A549 (cell line): ENCODE results near the gene SLC45A1. TPM values are rescaled to one million over a fixed set of nuclear protein-coding genes. Genes with fewer than 3 reads are reported as not detected.

Experiments
- ATAC-seq, 2 experiments: fragments of 200-7000 bp in 1 of 2; fragments of >200 bp in 1 of 2; cut with Nextera tagmentation in 1 of 2; cut with Tn5 transposase in 1 of 2; 3 replicates each; pipeline versions ENCODE4 v1.8.0 to v1.9.1; 2018 to 2020; ENCODE audit warnings: mild to moderate bottlenecking in 1 of 2, moderate library complexity in 1 of 2
- CTCF ChIA-PET: fragments of 300-600 bp; sonication (Branson Sonifier 250); formaldehyde crosslinking; extraction: SDS; loops from one replicate; lab custom pipeline; 2021; ENCODE audit warnings: antibody characterized with exemption, inconsistent platforms; lab: Yijun Ruan, JAX
- POLR2A ChIA-PET: fragments of 350-600 bp; formaldehyde crosslinking; extraction: SDS; loops from one replicate; lab custom pipeline; 2021; ENCODE audit warnings: antibody characterized with exemption, inconsistent platforms; lab: Yijun Ruan, JAX
- DNase-seq, 2 experiments: peaks; one replicate each; pipeline versions ENCODE4 v3.0.0 to v3.0.0-alpha.2; 2011 to 2016; ENCODE audit warnings: low read depth in 1 of 2, low spot score in 1 of 2
- FAIRE-seq: peaks from 2 replicates; lab custom pipeline; 2011; peaks lifted over from hg19 to GRCh38; lab: Jason Lieb, UNC
- H3K27ac ChIP-seq, 2 experiments: fragments of >200 bp; sonication (Bioruptor Twin); formaldehyde crosslinking; 3 replicates each; pipeline ENCODE4 v1.5.1; 2016 to 2017
- H3K4me1 ChIP-seq: fragments of >200 bp; sonication (Bioruptor Twin); formaldehyde crosslinking; 3 replicates; pipeline ENCODE4 v1.6.1; 2016
- H3K4me2 ChIP-seq: fragments of >200 bp; sonication (Bioruptor Twin); formaldehyde crosslinking; 3 replicates; pipeline ENCODE4 v1.6.1; 2016
- H3K4me3 ChIP-seq: fragments of >200 bp; sonication (Bioruptor Twin); formaldehyde crosslinking; 3 replicates; pipeline ENCODE4 v1.5.1; 2016
- H3K9me3 ChIP-seq: fragments of >200 bp; sonication (Bioruptor Twin); formaldehyde crosslinking; 3 replicates; pipeline ENCODE4 v1.6.1; 2016
- BCL3 ChIP-seq: fragments of >200 bp; sonication (Bioruptor Twin); formaldehyde crosslinking; IDR thresholded peaks from 3 replicates; pipeline ENCODE4 v1.6.1; 2016
- CBX2 ChIP-seq: fragments of 200-600 bp; sonication (generic); IDR thresholded peaks from 2 replicates; pipeline ENCODE4 v1.6.1; 2016; ENCODE audit warnings: low read depth, mild to moderate bottlenecking, borderline replicate concordance
- CHD2 ChIP-seq: fragments of 150-350 bp; IDR thresholded peaks from 2 replicates; pipeline ENCODE4 v1.6.1; 2014; ENCODE audit warnings: low read length; ENCODE audit not compliant: partially characterized antibody
- CHD4 ChIP-seq: fragments of 200-600 bp; sonication (generic); IDR thresholded peaks from 2 replicates; pipeline ENCODE4 v1.6.1; 2016; ENCODE audit warnings: antibody characterized with exemption, mild to moderate bottlenecking, borderline replicate concordance
- CTCF ChIP-seq: fragments of >200 bp; sonication (Bioruptor Twin); formaldehyde crosslinking; IDR thresholded peaks from 3 replicates; pipeline ENCODE4 v1.5.1; 2016
- E2F6 ChIP-seq: IDR thresholded peaks from 2 replicates; pipeline ENCODE4 v1.6.1; 2012; ENCODE audit warnings: low read depth, borderline replicate concordance
- EP300 ChIP-seq, 2 experiments: fragments of >200 bp; sonication (Bioruptor Twin); formaldehyde crosslinking; IDR thresholded peaks; 2 replicates in 1 of 2; 3 replicates in 1 of 2; pipeline ENCODE4 v1.6.1; 2016 to 2017
- FOSB ChIP-seq: fragments of 250-450 bp; sonication (Bioruptor Pico); IDR thresholded peaks from 2 replicates; pipeline ENCODE4 v1.5.0; 2020; ENCODE audit warnings: mild to moderate bottlenecking, moderate library complexity
- HEYL ChIP-seq: fragments of 250-450 bp; sonication (Bioruptor Pico); IDR thresholded peaks from 2 replicates; pipeline ENCODE4 v1.8.0; 2021; ENCODE audit warnings: mild to moderate bottlenecking, moderate library complexity
- KDM1A ChIP-seq: fragments of 200-600 bp; sonication (generic); IDR thresholded peaks from 2 replicates; pipeline ENCODE4 v1.6.1; 2016; ENCODE audit warnings: low read depth, mild to moderate bottlenecking
- MAZ ChIP-seq: fragments of 150-350 bp; IDR thresholded peaks from 2 replicates; pipeline ENCODE4 v1.6.1; 2014; ENCODE audit warnings: antibody characterized with exemption, low read depth, low read length, borderline replicate concordance
- NFE2L2 ChIP-seq: fragments of 150-350 bp; conservative IDR thresholded peaks from 2 replicates; pipeline ENCODE4 v1.6.1; 2014; ENCODE audit warnings: low read length
- PBX3 ChIP-seq: IDR thresholded peaks from 2 replicates; pipeline ENCODE4 v1.6.1; 2012
- PHF8 ChIP-seq: fragments of 200-600 bp; sonication (generic); IDR thresholded peaks from 2 replicates; pipeline ENCODE4 v1.6.1; 2016; ENCODE audit warnings: low read depth, mild to moderate bottlenecking, antibody characterized with exemption, moderate library complexity, borderline replicate concordance
- POLR2AphosphoS2 ChIP-seq: conservative IDR thresholded peaks from 2 replicates; pipeline ENCODE4 v1.6.1; 2012; ENCODE audit warnings: low read length, improper control_type of control experiment, inconsistent platforms
- RARB ChIP-seq: fragments of 250-450 bp; sonication (Bioruptor Pico); IDR thresholded peaks from 2 replicates; pipeline ENCODE4 v1.8.0; 2021; ENCODE audit warnings: mild to moderate bottlenecking, moderate library complexity
- RFX5 ChIP-seq: fragments of 450-650 bp; IDR thresholded peaks from 2 replicates; pipeline ENCODE4 v1.7.1; 2014; ENCODE audit warnings: antibody characterized with exemption, mild to moderate bottlenecking, moderate library complexity
- RNF2 ChIP-seq: fragments of 200-600 bp; sonication (generic); IDR thresholded peaks from 2 replicates; pipeline ENCODE4 v1.6.1; 2016; ENCODE audit warnings: low read depth, mild to moderate bottlenecking, antibody characterized with exemption, moderate library complexity, borderline replicate concordance
- SMC3 ChIP-seq: fragments of >200 bp; sonication (Bioruptor Twin); formaldehyde crosslinking; IDR thresholded peaks from 3 replicates; pipeline ENCODE4 v1.6.1; 2018; ENCODE audit warnings: inconsistent platforms
- SREBF2 ChIP-seq: fragments of 450-650 bp; IDR thresholded peaks from 2 replicates; pipeline ENCODE4 v1.6.1; 2014; ENCODE audit warnings: mild to moderate bottlenecking, moderate library complexity
- TFCP2L1 ChIP-seq: fragments of 250-450 bp; sonication (Bioruptor Pico); IDR thresholded peaks from 2 replicates; pipeline ENCODE4 v1.5.0; 2021; ENCODE audit warnings: mild to moderate bottlenecking
- ZNF302 ChIP-seq: fragments of 250-450 bp; sonication (Bioruptor Pico); IDR thresholded peaks from 2 replicates; pipeline ENCODE4 v1.9.0; 2021; ENCODE audit warnings: inconsistent platforms, mild to moderate bottlenecking, moderate library complexity
- ZSCAN20 ChIP-seq: fragments of 250-450 bp; sonication (Bioruptor Pico); IDR thresholded peaks from 2 replicates; pipeline ENCODE4 v1.8.0; 2022; ENCODE audit warnings: mild to moderate bottlenecking, moderate library complexity
- WGBS: methylation state at CpG from one replicate; pipeline ENCODE4 v1.1.6; 2017; ENCODE audit errors: missing lambda C conversion rate; 5-methylcytosine and 5-hydroxymethylcytosine counted together
- polyA plus RNA-seq, 4 experiments: library from polyadenylated mRNA; depleted of rRNA in 3 of 4; stranded (reverse); fragments of >200 nt; fragmentation: RNase III in 1 of 4; extraction: RNeasy Plus Mini Kit Qiagen cat#74134 plus additional on column Dnase treatment in 1 of 4; gene quantifications; 2 replicates in 3 of 4; 3 replicates in 1 of 4; pipeline ENCODE4 v1.2.3, GENCODE V29; 2011 to 2017

Gene SLC45A1
- polyA plus RNA-seq, 2 of the 4 experiments (the other 2 are of a cell fraction), result 1.6 to 1.8 TPM

- Histone ChIP-seq H3K4me3 (no peak overlapping the region), H3K27ac (no peak overlapping the region), H3K4me2 (no peak overlapping the region), H3K4me1 (no peaks in the 10 kb centered on the region), H3K9me3 (no peaks in the 10 kb centered on the region)
- WGBS, result 91% methylated on average over 24 of the region's 24 CpGs
- ATAC-seq, result no peak
- POLR2A ChIA-PET, result no interaction called here
- FAIRE-seq, result no peak
- TF ChIP-seq EP300 (IDR thresholded peaks at IDR 0.05) (no peak), ZSCAN20 (CRISPR knock-in tag) (no peak), PBX3 (no peak)
- CTCF ChIA-PET, result interaction anchor here (0.6 to 2.6 kb wide), 5 partner anchors 15 to 352 kb away, joined by 3 to 9 read pairs (median 4); no protein-coding TSS in a partner anchor
- no peak for DNase-seq
Observed at GRCh38 chr1:8334106-8334851, 16.4 kb downstream of the SLC45A1 start.

GRCh38 chr1:8335246-8335645 is 17.3 kb downstream of the SLC45A1 start:
- ATAC-seq, result no peak
- H3K27ac ChIP-seq, result no peak overlapping the region
- no peak for DNase-seq
- WGBS, result 97% methylated on average over 21 of the region's 27 CpGs
- H3K4me1 ChIP-seq, result no peaks in the 10 kb centered on the region
- ChIA-PET CTCF (interaction anchor here (2.6 kb wide), 1 partner anchor 321 kb away, joined by 8 read pairs; no protein-coding TSS in a partner anchor), POLR2A (no interaction called here)
- H3K9me3 ChIP-seq, result no peaks in the 10 kb centered on the region
- no peak for FAIRE-seq
- H3K4me3 ChIP-seq, result no peak overlapping the region
- TF ChIP-seq HEYL (no peak), MAZ (no peak), RFX5 (no peak), SREBF2 (no peak), CTCF (no peak), FOSB (CRISPR knock-in tag) (no peak)
- no peak overlapping the region for H3K4me2 ChIP-seq

- TF ChIP-seq FOSB (CRISPR knock-in tag), result no peak
- no peak for TF ChIP-seq POLR2AphosphoS2
- no peak for TF ChIP-seq TFCP2L1 (CRISPR knock-in tag)
- TF ChIP-seq RFX5, result no peak
- no peak for TF ChIP-seq CBX2
- no peak for TF ChIP-seq E2F6
- TF ChIP-seq CHD4, result no peak
- no peak for TF ChIP-seq ZNF302 (CRISPR knock-in tag)
- TF ChIP-seq RNF2, result no peak
- no peak for TF ChIP-seq CHD2
- TF ChIP-seq KDM1A, result no peak
- no peak for TF ChIP-seq NFE2L2
- TF ChIP-seq BCL3, result no peak
- no peak for TF ChIP-seq HEYL
- TF ChIP-seq SMC3, result no peak
- TF ChIP-seq PBX3, result no peak
- no peak for TF ChIP-seq RARB (CRISPR knock-in tag)
- no peak for TF ChIP-seq PHF8
- Histone ChIP-seq H3K4me2 (no peak overlapping the region), H3K27ac (no peak overlapping the region), H3K4me1 (peaks cover 8% of the 10 kb centered on the region), H3K4me3 (no peak overlapping the region), H3K9me3 (no peaks in the 10 kb centered on the region)
- ChIA-PET CTCF (interaction anchor here (2.0 kb wide), 1 partner anchor 362 kb away, joined by 6 read pairs; no protein-coding TSS in a partner anchor), POLR2A (no interaction called here)
- FAIRE-seq (no peak), DNase-seq (no peak), ATAC-seq (no peak)
- 94% methylated on average over 6 of the region's 25 CpGs for whole genome bisulfite sequencing
Observed at GRCh38 chr1:8337776-8338525, 20.0 kb downstream of the SLC45A1 start.
